ENCODE data around the gene ATP8A2. TPM values are rescaled to one million over a fixed set of nuclear protein-coding genes. Genes with fewer than 3 reads are reported as not detected.

The ATP8A2 gene
- total and polyA plus RNA-seq, 10 of the 15 experiments (the other 5 are each of a cell fraction or from before 2014, with no cell fraction given), result 0.01 to 0.04 (median 0.04) TPM; not detected in 7

DNA sequence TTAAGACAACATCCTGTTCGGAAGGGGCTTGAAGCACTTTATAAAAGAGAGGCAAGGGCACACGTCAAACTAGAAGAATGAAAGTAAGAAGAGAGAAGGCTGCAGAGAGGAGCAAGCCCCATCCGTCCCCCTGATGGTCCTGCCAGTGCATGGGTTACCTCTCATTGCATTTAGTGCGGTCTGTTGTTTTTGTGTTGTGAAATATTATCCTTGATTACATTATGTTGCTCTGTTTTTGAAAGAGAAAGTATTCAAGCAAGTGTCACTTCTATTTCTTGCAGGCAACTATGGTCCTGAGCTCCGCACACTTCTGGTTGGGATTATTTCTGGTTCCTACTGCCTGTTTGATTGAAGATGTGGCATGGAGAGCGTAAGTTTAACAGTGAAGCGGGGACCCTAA, 589.5 kb downstream of the ATP8A2 start (continued):
- TF ChIP-seq, protein P1, sequence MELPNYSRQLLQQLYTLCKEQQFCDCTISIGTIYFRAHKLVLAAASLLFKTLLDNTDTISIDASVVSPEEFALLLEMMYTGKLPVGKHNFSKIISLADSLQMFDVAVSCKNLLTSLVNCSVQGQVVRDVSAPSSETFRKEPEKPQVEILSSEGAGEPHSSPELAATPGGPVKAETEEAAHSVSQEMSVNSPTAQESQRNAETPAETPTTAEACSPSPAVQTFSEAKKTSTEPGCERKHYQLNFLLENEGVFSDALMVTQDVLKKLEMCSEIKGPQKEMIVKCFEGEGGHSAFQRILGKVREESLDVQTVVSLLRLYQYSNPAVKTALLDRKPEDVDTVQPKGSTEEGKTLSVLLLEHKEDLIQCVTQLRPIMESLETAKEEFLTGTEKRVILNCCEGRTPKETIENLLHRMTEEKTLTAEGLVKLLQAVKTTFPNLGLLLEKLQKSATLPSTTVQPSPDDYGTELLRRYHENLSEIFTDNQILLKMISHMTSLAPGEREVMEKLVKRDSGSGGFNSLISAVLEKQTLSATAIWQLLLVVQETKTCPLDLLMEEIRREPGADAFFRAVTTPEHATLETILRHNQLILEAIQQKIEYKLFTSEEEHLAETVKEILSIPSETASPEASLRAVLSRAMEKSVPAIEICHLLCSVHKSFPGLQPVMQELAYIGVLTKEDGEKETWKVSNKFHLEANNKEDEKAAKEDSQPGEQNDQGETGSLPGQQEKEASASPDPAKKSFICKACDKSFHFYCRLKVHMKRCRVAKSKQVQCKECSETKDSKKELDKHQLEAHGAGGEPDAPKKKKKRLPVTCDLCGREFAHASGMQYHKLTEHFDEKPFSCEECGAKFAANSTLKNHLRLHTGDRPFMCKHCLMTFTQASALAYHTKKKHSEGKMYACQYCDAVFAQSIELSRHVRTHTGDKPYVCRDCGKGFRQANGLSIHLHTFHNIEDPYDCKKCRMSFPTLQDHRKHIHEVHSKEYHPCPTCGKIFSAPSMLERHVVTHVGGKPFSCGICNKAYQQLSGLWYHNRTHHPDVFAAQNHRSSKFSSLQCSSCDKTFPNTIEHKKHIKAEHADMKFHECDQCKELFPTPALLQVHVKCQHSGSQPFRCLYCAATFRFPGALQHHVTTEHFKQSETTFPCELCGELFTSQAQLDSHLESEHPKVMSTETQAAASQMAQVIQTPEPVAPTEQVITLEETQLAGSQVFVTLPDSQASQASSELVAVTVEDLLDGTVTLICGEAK (IDR thresholded peaks at IDR 0.05; ENCODE audit: borderline replicate concordance), result no peak
- no peak for TF ChIP-seq WRNIP1 (IDR thresholded peaks at IDR 0.05; ENCODE audit: borderline replicate concordance, low read depth, low read length)
- TF ChIP-seq BHLHE40 (IDR thresholded peaks at IDR 0.05; ENCODE audit: borderline replicate concordance in 1 of 2, low read depth in 2 of 2, low read length in 1 of 2), result no peak
- TF ChIP-seq HCFC1 (IDR thresholded peaks at IDR 0.05; ENCODE audit: low read length), result no peak

DNA sequence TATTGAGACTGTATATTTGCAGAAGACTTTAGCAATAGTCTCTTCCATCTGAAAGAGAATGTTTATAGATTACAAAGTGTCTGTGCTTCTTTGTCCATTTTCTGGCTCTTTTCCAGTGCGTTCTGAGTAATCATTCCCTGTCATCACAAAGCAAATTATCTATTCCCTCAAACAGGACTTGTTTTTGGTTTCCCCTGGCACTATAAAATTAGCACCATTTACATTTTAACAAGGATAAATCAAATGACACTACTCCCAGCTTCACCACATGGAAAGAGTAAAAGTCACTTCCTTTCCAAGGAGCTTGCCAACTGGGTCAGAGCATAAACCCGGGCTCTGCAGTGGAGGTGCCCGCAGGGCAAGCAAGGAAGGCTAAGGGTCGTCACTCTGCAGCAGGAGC, 591.9 kb downstream of the ATP8A2 start:
- Histone ChIP-seq H3K9me3 (replicated peaks; ENCODE audit: control insufficient read depth, insufficient read depth, low read length) (no peaks in the 10 kb centered on the region), H4K20me1 (ENCODE audit: control insufficient read depth, insufficient read depth) (no peaks in the 10 kb centered on the region), H3K4me2 (ENCODE audit: control insufficient read depth, insufficient read depth) (no peak overlapping the region), H3K4me1 (ENCODE audit: control insufficient read depth, insufficient read depth, low read length) (no peaks in the 10 kb centered on the region), H3K9ac (ENCODE audit: control insufficient read depth, insufficient read depth, low read length) (no peak overlapping the region), H3K4me3 (no peak overlapping the region), H3K27ac (ENCODE audit: control insufficient read depth, insufficient read depth) (no peak overlapping the region), H2AFZ (ENCODE audit: control insufficient read depth, low read depth, low read length) (no peak overlapping the region), H3K27me3 (replicated peaks in 1 of 2; ENCODE audit: control insufficient read depth in 2 of 2, insufficient read depth in 2 of 2, low read length in 1 of 2) (no peaks in the 10 kb centered on the region), H3K36me3 (ENCODE audit: control insufficient read depth in 2 of 2, insufficient read depth in 2 of 2, low read length in 1 of 2) (no peaks in the 10 kb centered on the region), H3K79me2 (ENCODE audit: control insufficient read depth, insufficient read depth, low read length) (no peaks in the 10 kb centered on the region)
- BruUV-seq (replicated peaks), result no TSS peak
- ATAC-seq (no peak), FAIRE-seq (no peak), DNase-seq (ENCODE audit: low read depth, low spot score) (no peak)
- in situ Hi-C loops (cut with MboI), result no loop called here
- ChIA-PET RAD21 (ENCODE audit: unreplicated experiment) (no interaction called here), CTCF (no interaction called here), SMC1A (ENCODE audit: uncharacterized antibody, unreplicated experiment) (no interaction called here), POLR2A (no interaction called here)
- intact Hi-C loops (cut with micrococcal nuclease; ENCODE audit: unreplicated experiment), result no loop called here
- WGBS (ENCODE audit: insufficient coverage, insufficient replicate concordance, low lambda C conversion rate, missing lambda C conversion rate), result 5% methylated on average over 3 of the region's 4 CpGs
- no peak for TF ChIP-seq RFX5 (IDR thresholded peaks at IDR 0.05; ENCODE audit: low read depth, low read length)
- no peak for TF ChIP-seq PAX8 (IDR thresholded peaks at IDR 0.05)
- TF ChIP-seq, protein P2, sequence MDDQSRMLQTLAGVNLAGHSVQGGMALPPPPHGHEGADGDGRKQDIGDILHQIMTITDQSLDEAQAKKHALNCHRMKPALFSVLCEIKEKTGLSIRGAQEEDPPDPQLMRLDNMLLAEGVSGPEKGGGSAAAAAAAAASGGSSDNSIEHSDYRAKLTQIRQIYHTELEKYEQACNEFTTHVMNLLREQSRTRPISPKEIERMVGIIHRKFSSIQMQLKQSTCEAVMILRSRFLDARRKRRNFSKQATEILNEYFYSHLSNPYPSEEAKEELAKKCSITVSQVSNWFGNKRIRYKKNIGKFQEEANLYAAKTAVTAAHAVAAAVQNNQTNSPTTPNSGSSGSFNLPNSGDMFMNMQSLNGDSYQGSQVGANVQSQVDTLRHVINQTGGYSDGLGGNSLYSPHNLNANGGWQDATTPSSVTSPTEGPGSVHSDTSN (IDR thresholded peaks at IDR 0.05; ENCODE audit: insufficient replicate concordance, low read depth, low read length), result no peak
- no peak for TF ChIP-seq KDM1A (IDR thresholded peaks at IDR 0.05; ENCODE audit: borderline replicate concordance)
- TF ChIP-seq, protein P3, sequence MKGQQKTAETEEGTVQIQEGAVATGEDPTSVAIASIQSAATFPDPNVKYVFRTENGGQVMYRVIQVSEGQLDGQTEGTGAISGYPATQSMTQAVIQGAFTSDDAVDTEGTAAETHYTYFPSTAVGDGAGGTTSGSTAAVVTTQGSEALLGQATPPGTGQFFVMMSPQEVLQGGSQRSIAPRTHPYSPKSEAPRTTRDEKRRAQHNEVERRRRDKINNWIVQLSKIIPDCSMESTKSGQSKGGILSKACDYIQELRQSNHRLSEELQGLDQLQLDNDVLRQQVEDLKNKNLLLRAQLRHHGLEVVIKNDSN (IDR thresholded peaks at IDR 0.05; ENCODE audit: borderline replicate concordance, extremely low read length, insufficient read depth, low read depth, low read length), result no peak
- TF ChIP-seq EP300 (IDR thresholded peaks at IDR 0.05; ENCODE audit: borderline replicate concordance in 1 of 2, control insufficient read depth in 1 of 2, low read depth in 2 of 2, low read length in 2 of 2), result no peak

Data from GM12878 (cell line).